Aorta (tissue), 5 donors: ENCODE measurements around the gene ZEB2. TPM values are rescaled to one million over a fixed set of nuclear protein-coding genes. Genes with fewer than 3 reads are reported as not detected.

Experiments
- ATAC-seq: fragments of 200-7000 bp; cut with Tn5 transposase; one replicate; pipeline ENCODE4 v1.9.1; 2022; ENCODE audit warnings: moderate library complexity; ENCODE audit not compliant: low FRiP score
- DNase-seq, 2 donors: peaks; one replicate each; pipeline ENCODE4 v3.0.0-alpha.2; 2020
- H3K27ac ChIP-seq, 2 donors: one replicate each; pipeline ENCODE4 v1.5.1; 2013; ENCODE audit warnings: low read length in 2 of 2, mild to moderate bottlenecking in 2 of 2, moderate library complexity in 2 of 2, control low read depth in 1 of 2, inconsistent platforms in 1 of 2, low read depth in 1 of 2
- H3K27me3 ChIP-seq, 2 donors: one replicate each; pipeline ENCODE4 v1.6.1; 2013; ENCODE audit warnings: control low read depth in 1 of 2, low read length in 1 of 2, mild to moderate bottlenecking in 1 of 2, moderate library complexity in 1 of 2; ENCODE audit not compliant: insufficient read depth in 2 of 2, control insufficient read depth in 1 of 2
- H3K36me3 ChIP-seq, 2 donors: one replicate each; pipeline ENCODE4 v1.6.1; 2013; ENCODE audit warnings: control low read depth in 1 of 2, low read length in 1 of 2, mild to moderate bottlenecking in 1 of 2; ENCODE audit not compliant: insufficient read depth in 2 of 2, control insufficient read depth in 1 of 2
- H3K4me1 ChIP-seq, 2 donors: one replicate each; pipeline ENCODE4 v1.6.1; 2013; ENCODE audit warnings: low read length in 2 of 2, control low read depth in 1 of 2, mild to moderate bottlenecking in 1 of 2, moderate library complexity in 1 of 2; ENCODE audit not compliant: insufficient read depth in 2 of 2, control insufficient read depth in 1 of 2
- H3K4me3 ChIP-seq, 2 donors: one replicate each; pipeline ENCODE4 v1.5.1; 2013; ENCODE audit warnings: low read length in 2 of 2, control low read depth in 1 of 2, mild to moderate bottlenecking in 1 of 2
- H3K9me3 ChIP-seq: one replicate; pipeline ENCODE4 v1.6.1; 2013; ENCODE audit warnings: mild to moderate bottlenecking, low read length; ENCODE audit not compliant: control insufficient read depth
- WGBS, 2 donors: extraction: QIAGEN DNeasy Blood & Tissue Kit; methylation state at CpG; one replicate each; pipeline ENCODE4 v1.1.7; 2013; 5-methylcytosine and 5-hydroxymethylcytosine counted together
- intact Hi-C, 2 donors: fragments of 100-400 bp; cut with DNase I; formaldehyde crosslinking; loops; one replicate each; pipeline versions ENCODE4 v1.14.2 to v1.15.0; 2022
- polyA plus RNA-seq, 2 donors: library from polyadenylated mRNA; stranded (reverse); fragments of 200-250 nt; gene quantifications; one replicate each; pipeline ENCODE4 v1.2.3, GENCODE V29; 2013
- total RNA-seq, 2 donors: library from RNA; stranded (reverse); fragmentation: NEBNext Ultra II Directional; extraction: Animal tissue kit (Norgen Biotek cat#: 25700); gene quantifications; one replicate each; pipeline ENCODE4 v1.2.1, GENCODE V29; 2021
- donor health status: healthy with polysubstance abuse.
- donor health status: Bipolar disorder and iron deficiency.
- donor health status: DM: no; HTN: no; CAD: no.
- donor health status: DM: no; HTN: no; CAD: no.
- donor health status: DM: yes; HTN: yes; CAD: no.

ZEB2 gene
- total and polyA plus RNA-seq, 4 donors: 38.7 to 301 (median 121) TPM

DNA sequence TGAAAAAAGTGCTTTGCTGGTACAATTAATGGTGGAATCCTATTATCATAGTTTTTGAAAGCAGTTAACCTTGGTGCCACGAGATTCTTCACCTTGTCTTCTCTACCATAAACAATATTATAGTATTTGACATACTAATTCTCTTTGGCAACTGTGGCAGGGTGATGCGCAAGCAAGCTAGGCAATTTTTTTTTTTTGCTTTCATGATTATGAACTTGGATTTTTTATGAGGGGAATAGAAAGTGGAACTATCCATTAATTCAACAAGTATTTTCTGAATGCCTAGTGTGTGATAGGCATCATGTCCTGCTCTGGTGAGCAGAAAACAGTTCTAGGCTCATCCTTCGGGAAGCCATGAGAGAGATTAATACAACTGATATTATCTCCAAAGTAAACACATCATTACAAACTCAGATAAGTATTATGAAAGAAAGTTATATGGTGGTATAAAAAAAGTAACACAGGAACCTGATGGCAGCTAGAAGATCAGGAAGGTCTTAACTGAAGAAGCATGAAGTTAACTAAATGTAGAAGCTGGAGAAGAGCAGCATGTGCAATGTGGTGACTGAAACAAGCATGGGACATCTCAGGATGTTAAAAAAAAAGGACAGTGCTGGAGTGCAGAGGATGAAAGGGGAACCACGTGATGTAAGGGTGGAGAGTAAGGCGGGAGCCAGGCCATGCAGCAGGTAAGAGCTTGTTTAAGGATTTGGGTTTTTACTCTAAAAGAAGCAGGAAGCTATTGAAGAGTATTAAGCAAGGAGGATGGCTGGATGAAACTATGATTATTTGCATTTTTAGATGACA, 113.7 kb downstream of the ZEB2 start:
- Histone ChIP-seq H3K36me3 (peaks cover 0 to 2% of the 10 kb centered on the region in 2 donors), H3K4me3 (no peak overlapping the region), H3K9me3 (no peaks in the 10 kb centered on the region), H3K27me3 (no peaks in the 10 kb centered on the region), H3K4me1 (no peaks in the 10 kb centered on the region), H3K27ac (no peak overlapping the region)
- intact Hi-C loops: no loop called here
- 84% methylated on average over 5 of the region's 5 CpGs for WGBS, 2 donors
- no peak for ATAC-seq
- DNase-seq: no peak

GRCh38 chr2:144405321-144405720, 114.6 kb downstream of the ZEB2 start:
- intact Hi-C loops: no loop called here
- no peak overlapping the region for H3K27ac ChIP-seq
- ATAC-seq: no peak
- no peak for DNase-seq
- 52 to 58% methylated on average over 2 of the region's 2 CpGs for WGBS, 2 donors
- H3K27me3 ChIP-seq: no peaks in the 10 kb centered on the region
- no peaks in the 10 kb centered on the region for H3K4me1 ChIP-seq
- H3K36me3 ChIP-seq: peaks cover 2 to 4% of the 10 kb centered on the region in 2 donors
- H3K9me3 ChIP-seq: no peaks in the 10 kb centered on the region
- H3K4me3 ChIP-seq: no peak overlapping the region

- intact Hi-C loops: no loop called here
- Histone ChIP-seq H3K9me3 (no peaks in the 10 kb centered on the region), H3K4me1 (no peaks in the 10 kb centered on the region), H3K4me3 (no peak overlapping the region), H3K27me3 (no peaks in the 10 kb centered on the region), H3K36me3 (peaks cover 2 to 4% of the 10 kb centered on the region in 2 donors), H3K27ac (no peak overlapping the region)
- no peak for DNase-seq
- ATAC-seq: no peak
- 70 to 81% methylated on average over 9 of the region's 9 CpGs for WGBS, 2 donors
Observed at GRCh38 chr2:144404586-144405314, 115.2 kb downstream of the ZEB2 start.

GRCh38 chr2:144403933-144404332, 116.0 kb downstream of the ZEB2 start:
- H3K9me3 ChIP-seq: no peaks in the 10 kb centered on the region
- no peaks in the 10 kb centered on the region for H3K4me1 ChIP-seq
- no peak for ATAC-seq
- peaks cover 4 to 9% of the 10 kb centered on the region in 2 donors for H3K36me3 ChIP-seq
- no peak for DNase-seq
- H3K27me3 ChIP-seq: no peaks in the 10 kb centered on the region
- WGBS, 2 donors: 80 to 85% methylated on average over 16 of the region's 16 CpGs
- no peak overlapping the region for H3K4me3 ChIP-seq
- intact Hi-C loops: no loop called here
- H3K27ac ChIP-seq: no peak overlapping the region

DNA sequence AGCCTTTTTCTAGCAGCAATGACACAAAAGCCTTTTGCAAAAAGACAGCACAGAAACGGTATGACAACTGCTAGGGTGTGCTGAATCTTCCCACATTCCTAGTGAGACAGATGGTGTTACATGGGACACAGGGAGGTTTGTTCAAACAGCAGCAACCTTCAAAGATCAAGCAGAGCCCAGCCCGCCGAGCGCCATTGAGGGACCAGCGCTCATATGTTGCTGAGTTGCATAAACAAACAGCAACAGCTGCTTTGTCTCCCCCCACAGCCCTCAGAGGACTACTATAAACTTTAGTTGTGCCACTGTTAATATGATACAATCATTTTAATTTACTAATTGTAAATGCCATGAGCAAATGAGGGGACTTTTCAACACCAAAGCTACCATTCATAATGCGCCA, 117.7 kb downstream of the ZEB2 start:
- Histone ChIP-seq H3K4me3 (no peak overlapping the region), H3K9me3 (no peaks in the 10 kb centered on the region), H3K27me3 (no peaks in the 10 kb centered on the region), H3K36me3 (peaks cover 6 to 9% of the 10 kb centered on the region in 2 donors), H3K27ac (no peak overlapping the region), H3K4me1 (no peaks in the 10 kb centered on the region)
- no peak for DNase-seq
- 78% methylated on average over 6 of the region's 6 CpGs for WGBS, 2 donors
- peak; percentile 36 for ATAC-seq
- intact Hi-C loops: no loop called here

DNA sequence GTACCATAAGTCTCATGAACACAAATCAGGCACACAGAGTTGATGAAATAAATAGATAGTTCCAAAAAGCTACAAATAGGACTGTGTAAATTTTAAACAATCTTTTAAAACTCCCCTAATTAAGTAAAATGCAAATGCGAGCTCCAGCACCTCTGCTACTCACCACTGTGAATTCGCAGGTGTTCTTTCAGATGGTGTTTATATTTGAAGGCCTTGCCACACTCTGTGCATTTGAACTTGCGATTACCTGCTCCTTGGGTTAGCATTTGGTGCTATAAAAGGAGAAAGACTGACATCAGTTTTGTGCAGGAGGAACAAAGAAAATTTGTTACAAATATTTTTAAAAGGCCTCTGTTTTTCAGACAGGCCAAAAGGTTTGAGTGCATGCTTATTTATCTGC, 118.9 kb downstream of the ZEB2 start:
- H3K4me3 ChIP-seq: no peak overlapping the region
- H3K27ac ChIP-seq: no peak overlapping the region
- DNase-seq (no peak), ATAC-seq (no peak)
- intact Hi-C loops: no loop called here
- 81 to 93% methylated on average over 3 of the region's 3 CpGs for WGBS, 2 donors
- H3K4me1 ChIP-seq: no peaks in the 10 kb centered on the region
- H3K27me3 ChIP-seq: no peaks in the 10 kb centered on the region
- peaks cover 6 to 9% of the 10 kb centered on the region in 2 donors for H3K36me3 ChIP-seq
- no peaks in the 10 kb centered on the region for H3K9me3 ChIP-seq

DNA sequence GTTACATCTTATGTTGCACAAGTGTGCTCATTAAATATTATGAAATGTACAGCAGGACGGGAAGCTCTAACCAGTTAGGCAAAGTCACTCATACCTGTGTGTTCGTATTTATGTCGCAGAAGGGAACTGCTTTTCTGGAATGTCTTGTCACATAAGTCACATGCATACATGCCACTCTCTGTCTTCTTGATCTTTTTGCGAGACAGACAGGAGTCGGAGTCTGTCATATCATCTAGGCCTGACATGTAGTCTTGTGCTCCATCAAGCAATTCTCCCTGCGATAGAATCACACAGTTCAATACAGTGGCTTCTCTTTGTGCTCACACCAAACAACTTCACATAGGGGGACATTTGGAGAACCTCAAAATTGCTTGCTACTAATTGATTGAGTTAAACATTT, 123.6 kb downstream of the ZEB2 start:
- no peak for ATAC-seq
- Histone ChIP-seq H3K4me1 (no peaks in the 10 kb centered on the region), H3K27me3 (no peaks in the 10 kb centered on the region), H3K4me3 (no peak overlapping the region), H3K27ac (no peak overlapping the region), H3K36me3 (peaks cover 6 to 9% of the 10 kb centered on the region in 2 donors), H3K9me3 (no peaks in the 10 kb centered on the region)
- WGBS, 2 donors: 95% methylated on average over 6 of the region's 6 CpGs
- intact Hi-C loops: no loop called here
- DNase-seq: no peak

DNA sequence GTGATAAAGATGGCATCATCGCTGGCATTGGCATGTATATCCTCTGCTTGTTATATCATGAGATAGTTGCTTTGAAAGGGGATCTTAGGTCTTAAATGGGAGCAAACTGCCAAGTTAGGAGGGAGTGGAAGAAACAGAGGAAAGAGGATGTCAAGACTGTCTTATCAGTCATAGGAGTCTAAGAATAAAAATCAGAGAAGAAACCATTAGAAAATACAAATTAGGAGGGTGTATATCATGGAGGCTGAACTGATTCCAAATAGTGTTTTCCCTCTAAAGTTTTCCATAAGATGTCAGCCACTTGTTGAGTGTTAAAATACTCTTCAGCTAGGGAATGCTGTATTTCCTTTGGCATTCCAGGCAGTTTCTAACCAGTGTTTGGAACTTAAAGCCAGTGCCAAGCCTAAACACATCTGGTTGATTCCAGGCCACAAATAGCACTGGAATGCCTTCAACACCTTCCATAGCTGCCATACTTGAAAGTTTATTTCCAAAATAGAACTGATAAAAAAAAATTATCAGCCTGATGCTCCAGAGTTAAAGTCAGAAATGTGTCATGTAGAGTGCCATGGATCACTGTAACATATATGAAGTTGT, 129.4 kb downstream of the ZEB2 start:
- no peaks in the 10 kb centered on the region for H3K9me3 ChIP-seq
- no peaks in the 10 kb centered on the region for H3K36me3 ChIP-seq
- WGBS, 2 donors: 64 to 72% methylated on average over 1 of the region's 1 CpG
- DNase-seq (no peak), ATAC-seq (no peak)
- no peaks in the 10 kb centered on the region for H3K27me3 ChIP-seq
- H3K4me3 ChIP-seq: no peak overlapping the region
- intact Hi-C loops: no loop called here
- peak overlapping the region in 1 of 2 donors; percentile 67 for H3K27ac ChIP-seq
- H3K4me1 ChIP-seq: peaks cover 0 to 6% of the 10 kb centered on the region in 2 donors
